Osteoblast (primary cell): ENCODE measurements around the gene KAT2A. TPM values are rescaled to one million over a fixed set of nuclear protein-coding genes. Genes with fewer than 3 reads are reported as not detected.

Source experiments
- DNase-seq: peaks from one replicate; pipeline ENCODE4 v3.0.0; 2011; ENCODE audit warnings: low spot score, mixed read lengths; ENCODE audit not compliant: insufficient read length; ENCODE audit errors: missing footprints
- H2AFZ ChIP-seq: 2 replicates; pipeline ENCODE4 v1.6.0; 2011; ENCODE audit warnings: mild to moderate bottlenecking, low read length
- H3K27ac ChIP-seq: 2 replicates; pipeline ENCODE4 v1.5.1; 2011; ENCODE audit warnings: mild to moderate bottlenecking, low read depth, low read length, moderate library complexity
- H3K27me3 ChIP-seq: 2 replicates; pipeline ENCODE4 v1.6.0; 2012; ENCODE audit warnings: mild to moderate bottlenecking, control low read depth, inconsistent platforms, low read length, moderate library complexity; ENCODE audit not compliant: insufficient read depth
- H3K36me3 ChIP-seq: 2 replicates; pipeline ENCODE4 v1.5.1; 2011; ENCODE audit warnings: mild to moderate bottlenecking, low read length, control low read depth, moderate library complexity; ENCODE audit not compliant: insufficient read depth
- H3K4me1 ChIP-seq: 2 replicates; pipeline ENCODE4 v1.5.1; 2011; ENCODE audit warnings: mild to moderate bottlenecking, low read length, control low read depth, moderate library complexity; ENCODE audit not compliant: insufficient read depth
- H3K4me2 ChIP-seq: 2 replicates; pipeline ENCODE4 v1.6.0; 2011; ENCODE audit warnings: mild to moderate bottlenecking, low read length; ENCODE audit not compliant: insufficient read depth
- H3K4me3 ChIP-seq: fragments of 200-600 bp; sonication (generic); 3 replicates; pipeline ENCODE4 v1.5.1; 2012; ENCODE audit warnings: mild to moderate bottlenecking, low read length, inconsistent platforms; ENCODE audit not compliant: insufficient read depth
- H3K79me2 ChIP-seq: 2 replicates; pipeline ENCODE4 v1.6.0; 2012; ENCODE audit warnings: mild to moderate bottlenecking, low read length, control low read depth, inconsistent platforms; ENCODE audit not compliant: insufficient read depth
- H3K9me3 ChIP-seq: 2 replicates; pipeline ENCODE4 v1.5.1; 2011; ENCODE audit warnings: low read depth, low read length, control low read depth
- H4K20me1 ChIP-seq: 2 replicates; pipeline ENCODE4 v1.6.0; 2012; ENCODE audit warnings: mild to moderate bottlenecking, low read length, control low read depth; ENCODE audit not compliant: insufficient read depth
- total RNA-seq: library from RNA; depleted of rRNA; stranded (reverse); fragments of >200 nt; gene quantifications from 2 replicates; pipeline ENCODE4 v1.2.3, GENCODE V29; 2012
- TF ChIP-seq, protein P1 (sequence below): IDR thresholded peaks from 2 replicates; pipeline ENCODE4 v1.5.1; 2011; ENCODE audit warnings: mild to moderate bottlenecking, low read depth, low read length, moderate library complexity; ENCODE audit errors: extremely low read depth

KAT2A gene
- total RNA-seq, 1 donor, result 9.0 TPM

DNA sequence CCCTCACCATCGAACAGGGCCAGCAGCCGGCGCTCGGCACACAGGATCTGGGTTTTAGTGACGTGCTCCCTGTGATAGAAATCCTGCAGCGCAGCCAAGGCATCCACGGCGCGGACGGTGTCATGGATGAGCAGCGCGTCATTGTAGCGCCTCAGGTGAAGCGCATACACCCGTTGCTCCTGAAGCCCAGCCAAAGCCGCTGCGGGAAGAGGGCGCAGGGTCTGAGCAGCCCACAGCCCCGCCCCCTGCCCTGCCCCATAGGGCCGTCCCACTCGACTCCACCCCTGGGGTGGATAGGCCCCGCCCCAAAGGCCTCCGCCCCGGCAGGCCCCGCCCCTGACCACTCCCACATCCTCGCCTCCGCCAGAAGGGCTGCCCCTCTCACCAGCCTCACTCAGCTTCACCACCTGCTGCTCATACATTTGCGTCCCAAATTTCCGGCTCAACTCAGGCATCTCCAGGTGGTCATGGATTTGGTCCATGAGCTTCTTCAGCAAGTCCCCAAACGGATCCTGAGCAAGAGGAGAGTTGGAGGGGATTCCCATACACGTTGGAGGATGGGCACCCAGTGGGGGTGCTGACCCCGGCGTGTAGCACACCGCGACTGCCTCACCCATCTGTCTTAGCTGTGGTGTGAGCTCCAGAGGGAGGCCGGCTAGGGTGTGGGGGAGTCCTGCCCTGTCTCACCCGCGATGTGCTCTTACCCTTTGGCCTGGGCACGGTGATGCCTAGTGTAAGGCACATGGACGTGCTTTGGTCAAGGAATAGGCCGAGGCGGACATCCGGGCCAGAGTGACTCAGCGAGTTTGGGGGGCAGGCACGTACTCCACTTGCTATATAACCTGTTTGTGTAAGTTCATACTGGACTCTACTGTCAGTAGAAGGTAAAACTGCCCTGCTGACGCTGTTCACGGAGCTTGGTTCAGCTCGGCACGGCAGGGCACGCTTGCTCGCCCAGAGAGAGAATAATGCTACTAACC is 13.3 kb downstream of the KAT2A start:
- DNase-seq, result peak; percentile 97
- H3K79me2 ChIP-seq, result no peaks in the 10 kb centered on the region
- no peak overlapping the region for H3K4me3 ChIP-seq
- TF ChIP-seq, protein P1, sequence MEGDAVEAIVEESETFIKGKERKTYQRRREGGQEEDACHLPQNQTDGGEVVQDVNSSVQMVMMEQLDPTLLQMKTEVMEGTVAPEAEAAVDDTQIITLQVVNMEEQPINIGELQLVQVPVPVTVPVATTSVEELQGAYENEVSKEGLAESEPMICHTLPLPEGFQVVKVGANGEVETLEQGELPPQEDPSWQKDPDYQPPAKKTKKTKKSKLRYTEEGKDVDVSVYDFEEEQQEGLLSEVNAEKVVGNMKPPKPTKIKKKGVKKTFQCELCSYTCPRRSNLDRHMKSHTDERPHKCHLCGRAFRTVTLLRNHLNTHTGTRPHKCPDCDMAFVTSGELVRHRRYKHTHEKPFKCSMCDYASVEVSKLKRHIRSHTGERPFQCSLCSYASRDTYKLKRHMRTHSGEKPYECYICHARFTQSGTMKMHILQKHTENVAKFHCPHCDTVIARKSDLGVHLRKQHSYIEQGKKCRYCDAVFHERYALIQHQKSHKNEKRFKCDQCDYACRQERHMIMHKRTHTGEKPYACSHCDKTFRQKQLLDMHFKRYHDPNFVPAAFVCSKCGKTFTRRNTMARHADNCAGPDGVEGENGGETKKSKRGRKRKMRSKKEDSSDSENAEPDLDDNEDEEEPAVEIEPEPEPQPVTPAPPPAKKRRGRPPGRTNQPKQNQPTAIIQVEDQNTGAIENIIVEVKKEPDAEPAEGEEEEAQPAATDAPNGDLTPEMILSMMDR, result no peak
- H3K27ac ChIP-seq, result no peak overlapping the region
- H2AFZ ChIP-seq, result no peak overlapping the region
- no peaks in the 10 kb centered on the region for H3K9me3 ChIP-seq
- no peaks in the 10 kb centered on the region for H4K20me1 ChIP-seq
- peaks cover 10% of the 10 kb centered on the region for H3K4me1 ChIP-seq
- H3K4me2 ChIP-seq, result no peak overlapping the region
- H3K36me3 ChIP-seq, result no peaks in the 10 kb centered on the region
- H3K27me3 ChIP-seq, result no peaks in the 10 kb centered on the region

DNA sequence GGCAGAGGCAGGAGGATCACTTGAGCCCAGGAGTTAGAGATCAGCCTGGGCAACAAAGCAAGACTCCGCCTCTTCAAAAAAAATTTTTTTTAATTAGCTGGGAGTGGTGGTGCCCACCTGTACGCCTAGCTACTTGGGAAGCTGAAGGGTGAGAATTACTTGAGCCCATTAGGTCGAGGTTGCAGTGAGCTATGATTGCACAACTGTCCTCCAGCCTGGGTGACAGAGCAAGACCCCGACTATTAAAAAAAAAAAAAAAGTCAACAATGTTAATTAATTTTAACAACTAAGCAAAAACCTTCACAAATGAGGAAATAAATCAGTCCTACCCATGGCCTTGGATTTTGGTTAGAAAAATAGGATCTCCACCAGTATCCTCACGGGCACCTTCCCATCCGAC is 14.0 kb downstream of the KAT2A start:
- DNase-seq, result no peak
- Histone ChIP-seq H3K4me3 (no peak overlapping the region), H3K36me3 (no peaks in the 10 kb centered on the region), H3K27me3 (no peaks in the 10 kb centered on the region), H3K4me2 (no peak overlapping the region), H3K27ac (no peak overlapping the region), H3K79me2 (no peaks in the 10 kb centered on the region), H3K9me3 (no peaks in the 10 kb centered on the region), H4K20me1 (no peaks in the 10 kb centered on the region), H2AFZ (no peak overlapping the region), H3K4me1 (peaks cover 7% of the 10 kb centered on the region)
- TF ChIP-seq, protein P1, result no peak

DNA sequence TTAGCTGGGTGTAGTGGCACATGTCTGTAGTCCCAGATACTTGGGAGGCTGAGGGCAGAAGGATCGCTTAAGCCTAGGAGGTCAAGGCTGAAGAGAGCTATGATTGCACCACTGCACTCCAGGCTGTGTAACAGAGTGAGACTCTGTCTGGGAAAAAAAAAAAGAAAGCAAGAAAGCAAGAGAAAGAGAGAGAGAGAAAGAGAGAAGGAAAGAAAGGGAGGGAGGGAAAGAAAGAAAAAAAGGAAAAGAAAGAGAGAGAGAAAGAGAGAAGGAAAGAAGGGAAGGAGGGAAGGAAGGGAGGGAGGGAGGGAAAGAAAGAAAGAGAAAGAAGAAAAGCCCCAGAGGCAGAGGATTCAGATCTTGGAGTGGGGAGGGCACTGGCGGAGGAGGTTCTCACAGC is 15.2 kb downstream of the KAT2A start:
- Histone ChIP-seq H3K4me3 (no peak overlapping the region), H3K27me3 (no peaks in the 10 kb centered on the region), H2AFZ (no peak overlapping the region), H3K36me3 (no peaks in the 10 kb centered on the region), H3K27ac (no peak overlapping the region), H3K4me2 (no peak overlapping the region), H3K79me2 (no peaks in the 10 kb centered on the region), H3K4me1 (no peaks in the 10 kb centered on the region), H3K9me3 (no peaks in the 10 kb centered on the region), H4K20me1 (no peaks in the 10 kb centered on the region)
- no peak for DNase-seq
- TF ChIP-seq, protein P1, result no peak

DNA sequence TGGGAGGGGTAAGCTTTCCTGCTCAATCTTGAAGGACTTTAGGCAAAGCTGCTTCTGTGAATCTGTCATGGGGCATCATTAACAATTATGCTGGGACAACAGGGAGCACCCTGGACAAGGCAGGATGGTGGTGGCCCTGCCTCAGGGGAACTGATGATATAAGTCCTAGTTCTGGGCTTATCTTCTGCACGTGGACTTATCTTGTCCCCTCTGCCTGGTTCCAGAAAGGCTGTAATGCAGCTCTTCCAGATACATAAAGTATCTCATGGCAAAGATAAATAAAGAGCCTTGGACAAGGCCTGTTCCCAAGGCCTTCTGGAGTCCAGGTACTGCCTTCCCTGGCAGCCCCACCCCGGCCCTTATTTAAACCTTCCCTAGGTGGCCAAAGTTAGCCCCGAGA is 16.9 kb downstream of the KAT2A start:
- H3K4me1 ChIP-seq, result no peaks in the 10 kb centered on the region

More for the DNA sequence above, 16.9 kb downstream of the KAT2A start:
- no peak overlapping the region for H2AFZ ChIP-seq
- no peaks in the 10 kb centered on the region for H3K36me3 ChIP-seq
- no peak overlapping the region for H3K27ac ChIP-seq
- no peaks in the 10 kb centered on the region for H3K9me3 ChIP-seq
- H3K4me3 ChIP-seq, result no peak overlapping the region
- no peaks in the 10 kb centered on the region for H3K79me2 ChIP-seq
- TF ChIP-seq, protein P1, result no peak
- H3K27me3 ChIP-seq, result no peaks in the 10 kb centered on the region
- no peak overlapping the region for H3K4me2 ChIP-seq
- DNase-seq, result no peak
- H4K20me1 ChIP-seq, result no peaks in the 10 kb centered on the region
